H9 (cell line): Measurements from ENCODE around the gene ALAS1. TPM values are rescaled to one million over a fixed set of nuclear protein-coding genes. Genes with fewer than 3 reads are reported as not detected.
A peak's percentile ranks its signal among the peaks of the same experiment; 100 is the strongest.

ENCODE experiments used
- DNase-seq: peaks from one replicate; pipeline ENCODE4 v3.0.0-alpha.2; 2017
- H2AFZ ChIP-seq: one replicate; pipeline ENCODE4 v1.6.1; 2013; ENCODE audit warnings: mild to moderate bottlenecking, low read length, control low read depth, moderate library complexity
- H2AK5ac ChIP-seq: 2 replicates; pipeline ENCODE4 v1.6.1; 2013; ENCODE audit warnings: low read length, control low read depth, mixed read lengths; ENCODE audit not compliant: insufficient read length
- H2BK120ac ChIP-seq: one replicate; pipeline ENCODE4 v1.6.1; 2013; ENCODE audit warnings: low read depth, mild to moderate bottlenecking, low read length, control low read depth, inconsistent platforms; ENCODE audit not compliant: poor library complexity, severe bottlenecking
- H2BK12ac ChIP-seq: 2 replicates; pipeline ENCODE4 v1.6.1; 2013; ENCODE audit warnings: low read length, control low read depth, mixed read lengths, low read depth; ENCODE audit not compliant: insufficient read length
- H2BK15ac ChIP-seq: 2 replicates; pipeline ENCODE4 v1.6.1; 2013; ENCODE audit warnings: low read depth, low read length, control low read depth
- H2BK20ac ChIP-seq: one replicate; pipeline ENCODE4 v1.6.1; 2013; ENCODE audit warnings: low read depth, mild to moderate bottlenecking, low read length, control low read depth, inconsistent platforms; ENCODE audit not compliant: poor library complexity, severe bottlenecking
- H2BK5ac ChIP-seq: 2 replicates; pipeline ENCODE4 v1.6.1; 2013; ENCODE audit warnings: low read length, control low read depth, mixed read lengths; ENCODE audit not compliant: insufficient read length
- H3K14ac ChIP-seq: 2 replicates; pipeline ENCODE4 v1.6.1; 2013; ENCODE audit warnings: low read length, control low read depth; ENCODE audit not compliant: insufficient read depth
- H3K18ac ChIP-seq: 2 replicates; pipeline ENCODE4 v1.6.1; 2013; ENCODE audit warnings: low read depth, mild to moderate bottlenecking, mixed read lengths, low read length, control low read depth; ENCODE audit not compliant: insufficient read length
- H3K23ac ChIP-seq: 2 replicates; pipeline ENCODE4 v1.6.1; 2013; ENCODE audit warnings: low read length, control low read depth, mixed read lengths, low read depth; ENCODE audit not compliant: insufficient read length
- H3K23me2 ChIP-seq: 2 replicates; pipeline ENCODE4 v1.6.1; 2013; ENCODE audit warnings: low read depth, mild to moderate bottlenecking, mixed read lengths, low read length, control low read depth; ENCODE audit not compliant: insufficient read length, poor library complexity, severe bottlenecking
- H3K27ac ChIP-seq: 2 replicates; pipeline ENCODE4 v1.5.1; 2013; ENCODE audit warnings: low read length, control low read depth, mixed read lengths, low read depth; ENCODE audit not compliant: insufficient read length
- H3K27me3 ChIP-seq: 2 replicates; pipeline ENCODE4 v1.6.1; 2013; ENCODE audit warnings: low read length, control low read depth, inconsistent platforms; ENCODE audit not compliant: insufficient read depth
- H3K4ac ChIP-seq: 2 replicates; pipeline ENCODE4 v1.6.1; 2013; ENCODE audit warnings: low read depth, mild to moderate bottlenecking, control low read depth, inconsistent platforms, low read length, moderate library complexity
- H3K4me1 ChIP-seq: 2 replicates; pipeline ENCODE4 v1.6.1; 2013; ENCODE audit warnings: low read length, control low read depth, inconsistent platforms; ENCODE audit not compliant: insufficient read depth
- H3K4me2 ChIP-seq: 2 replicates; pipeline ENCODE4 v1.6.1; 2013; ENCODE audit warnings: low read length, control low read depth, mixed read lengths; ENCODE audit not compliant: insufficient read length, insufficient read depth
- H3K56ac ChIP-seq: 2 replicates; pipeline ENCODE4 v1.6.1; 2013; ENCODE audit warnings: low read depth, mild to moderate bottlenecking, mixed read lengths, low read length, control low read depth; ENCODE audit not compliant: insufficient read length
- H3K79me1 ChIP-seq: 2 replicates; pipeline ENCODE4 v1.6.1; 2013; ENCODE audit warnings: low read depth, mild to moderate bottlenecking, moderate library complexity, low read length, control low read depth, inconsistent platforms; ENCODE audit not compliant: insufficient read depth, poor library complexity, severe bottlenecking
- H3K79me2 ChIP-seq: 2 replicates; pipeline ENCODE4 v1.6.1; 2013; ENCODE audit warnings: low read length, control low read depth, inconsistent platforms; ENCODE audit not compliant: insufficient read depth
- H3K9ac ChIP-seq: 2 replicates; pipeline ENCODE4 v1.6.1; 2013; ENCODE audit warnings: low read length, control low read depth, mixed read lengths; ENCODE audit not compliant: insufficient read length; ENCODE audit errors: extremely low read depth
- H3K9me3 ChIP-seq: one replicate; pipeline ENCODE4 v1.6.1; 2013; ENCODE audit warnings: low read depth, low read length, inconsistent platforms; ENCODE audit not compliant: control insufficient read depth
- H3T11ph ChIP-seq: one replicate; pipeline ENCODE4 v1.6.1; 2013; ENCODE audit warnings: mild to moderate bottlenecking, low read length, control low read depth, inconsistent platforms
- H4K20me1 ChIP-seq: one replicate; pipeline ENCODE4 v1.6.1; 2013; ENCODE audit not compliant: control insufficient read depth, insufficient read length, insufficient read depth
- H4K5ac ChIP-seq: 2 replicates; pipeline ENCODE4 v1.6.1; 2013; ENCODE audit warnings: low read depth, mild to moderate bottlenecking, mixed read lengths, low read length, control low read depth; ENCODE audit not compliant: insufficient read length
- H4K8ac ChIP-seq: replicated peaks from 2 replicates; pipeline ENCODE4 v1.6.1; 2013; ENCODE audit warnings: low read length, control low read depth, mixed read lengths, low read depth; ENCODE audit not compliant: insufficient read length
- H4K91ac ChIP-seq: 2 replicates; pipeline ENCODE4 v1.6.1; 2013; ENCODE audit warnings: low read depth, mild to moderate bottlenecking, moderate library complexity, mixed read lengths, low read length, control low read depth; ENCODE audit not compliant: insufficient read length
- H3K27ac Mint-ChIP-seq, 3 experiments: 2 replicates in 2 of 3; 3 replicates in 1 of 3; pipeline ENCODE4 v1.8.0; 2020 to 2021; ENCODE audit warnings: mixed read lengths in 3 of 3, mild to moderate bottlenecking in 1 of 3, moderate library complexity in 1 of 3
- H3K27me3 Mint-ChIP-seq: 2 replicates; pipeline ENCODE4 v1.8.0; 2021; ENCODE audit warnings: low read depth, mild to moderate bottlenecking, moderate library complexity, mixed read lengths
- H3K36me3 Mint-ChIP-seq, 3 experiments: 2 replicates in 2 of 3; 3 replicates in 1 of 3; pipeline ENCODE4 v1.8.0; 2020 to 2021; ENCODE audit warnings: low read depth in 3 of 3, mixed read lengths in 3 of 3; ENCODE audit not compliant: insufficient read depth in 1 of 3
- H3K4me1 Mint-ChIP-seq, 2 experiments: 2 replicates each; pipeline ENCODE4 v1.8.0; 2020; ENCODE audit warnings: mixed read lengths in 2 of 2
- H3K4me3 Mint-ChIP-seq, 2 experiments: 2 replicates in 1 of 2; 3 replicates in 1 of 2; pipeline ENCODE4 v1.8.0; 2020 to 2021; ENCODE audit warnings: mild to moderate bottlenecking in 2 of 2, mixed read lengths in 2 of 2, moderate library complexity in 1 of 2
- H3K9me3 Mint-ChIP-seq, 2 experiments: 2 replicates in 1 of 2; 3 replicates in 1 of 2; pipeline ENCODE4 v1.8.0; 2020; ENCODE audit warnings: mild to moderate bottlenecking in 2 of 2, mixed read lengths in 2 of 2, moderate library complexity in 1 of 2
- CTCF ChIP-seq: fragments of 200-600 bp; sonication (generic); conservative IDR thresholded peaks from 3 replicates; pipeline ENCODE4 v1.8.0; 2021; ENCODE audit warnings: antibody characterized with exemption, mild to moderate bottlenecking
- WGBS: extraction: QIAGEN DNeasy Blood & Tissue Kit; methylation state at CpG from one replicate; pipeline ENCODE4 v1.1.7; 2013; ENCODE audit warnings: missing lambda C conversion rate, low lambda C conversion rate, mixed read lengths; ENCODE audit not compliant: insufficient read length; ENCODE audit errors: extremely low coverage; 5-methylcytosine and 5-hydroxymethylcytosine counted together
- total RNA-seq: library from RNA; stranded (reverse); gene quantifications from 2 replicates; pipeline ENCODE4 v1.2.1, GENCODE V29; 2021

ALAS1 gene
- total RNA-seq, 1 experiment from 2014 or later: 39.1 TPM

GRCh38 chr3:52231502-52232278 is 33.7 kb downstream of the ALAS1 start:
- Histone ChIP-seq H3K4ac (no peak overlapping the region), H3K79me2 (no peaks in the 10 kb centered on the region), H2BK12ac (no peak overlapping the region), H3K79me1 (no peaks in the 10 kb centered on the region), H3K23me2 (no peaks in the 10 kb centered on the region), H3K14ac (no peak overlapping the region), H2AK5ac (no peak overlapping the region), H2AFZ (no peak overlapping the region), H3K4me1 (0 out of 2 replicates have a peak, but pooled peaks cover under 1% of the 10 kb centered on the region), H3K4me2 (no peak overlapping the region), H2BK15ac (no peak overlapping the region), H3K27ac (no peak overlapping the region), H3K9me3 (no peaks in the 10 kb centered on the region), H4K91ac (no peak overlapping the region), H3K27me3 (no peaks in the 10 kb centered on the region), H2BK120ac (no peak overlapping the region), H2BK20ac (no peak overlapping the region), H3K56ac (no peak overlapping the region), H3T11ph (no peak overlapping the region), H4K8ac (no peak overlapping the region), H3K18ac (no peak overlapping the region), H4K20me1 (no peaks in the 10 kb centered on the region), H4K5ac (no peak overlapping the region), H3K9ac (no peak overlapping the region), H3K23ac (no peak overlapping the region), H2BK5ac (no peak overlapping the region)
- peak; percentile 94 for TF ChIP-seq CTCF
- Mint-ChIP-seq H3K4me1 (peaks cover 6 to 11% of the 10 kb centered on the region in 2 experiments), H3K36me3 (peaks cover 12 to 37% (median 34%) of the 10 kb centered on the region in 3 experiments), H3K27me3 (no peaks in the 10 kb centered on the region), H3K9me3 (no peaks in the 10 kb centered on the region; a peak in 1 of 5 replicates), H3K4me3 (peak overlapping the region in 1 of 2 experiments; percentile 21; a peak in 1 of 5 replicates), H3K27ac (peak overlapping the region in 1 of 3 experiments; percentile 68; a peak in 1 of 7 replicates)
- WGBS: no CpG with 5 or more reads among the region's 34 CpGs
- DNase-seq: peak; percentile 76
